Activated effector memory CD4-positive, alpha-beta T cell treated with Interleukin-2 at 50 U/mL for 16 hours (primary cell): Measurements from ENCODE around the gene KCNQ4.

ENCODE experiments used
- DNase-seq: peaks from one replicate; pipeline ENCODE4 v3.0.0-alpha.2; 2020

KCNQ4 gene

GRCh38 chr1:40783001-40783905 is at the start of gene KCNQ4:
Gene KCNQ4 (plus strand): TSS chr1:40783787. CDS start chr1:40784094, 307 bp downstream.
- DNase-seq, result no peak

GRCh38 chr1:40734882-40735628 is 48.5 kb upstream of the KCNQ4 start:
- no peak for DNase-seq

GRCh38 chr1:40736085-40736531 is 47.5 kb upstream of the KCNQ4 start:
- DNase-seq, result no peak

- no peak for DNase-seq
Observed at GRCh38 chr1:40738831-40739230, 44.8 kb upstream of the KCNQ4 start.

- DNase-seq, result no peak
Observed at GRCh38 chr1:40739455-40740008, 44.1 kb upstream of the KCNQ4 start.

- DNase-seq, result no peak
Observed at GRCh38 chr1:40740039-40740996, 43.3 kb upstream of the KCNQ4 start.

- DNase-seq, result no peak
Observed at GRCh38 chr1:40740997-40741736, 42.4 kb upstream of the KCNQ4 start.

GRCh38 chr1:40742363-40743061 is 41.1 kb upstream of the KCNQ4 start:
- DNase-seq, result no peak

- DNase-seq, result no peak
Observed at GRCh38 chr1:40743452-40743851, 40.1 kb upstream of the KCNQ4 start.

GRCh38 chr1:40743860-40744259 is 39.7 kb upstream of the KCNQ4 start:
- no peak for DNase-seq

- DNase-seq, result no peak
Observed at GRCh38 chr1:40745176-40745575, 38.4 kb upstream of the KCNQ4 start.

GRCh38 chr1:40746344-40747090 is 37.1 kb upstream of the KCNQ4 start:
- no peak for DNase-seq

GRCh38 chr1:40748841-40749718 is 34.5 kb upstream of the KCNQ4 start:
- no peak for DNase-seq

GRCh38 chr1:40749817-40750216 is 33.8 kb upstream of the KCNQ4 start:
- DNase-seq, result no peak

GRCh38 chr1:40750451-40750908 is 33.1 kb upstream of the KCNQ4 start:
- no peak for DNase-seq

GRCh38 chr1:40751802-40752201 is 31.8 kb upstream of the KCNQ4 start:
- no peak for DNase-seq

- no peak for DNase-seq
Observed at GRCh38 chr1:40753142-40753882, 30.3 kb upstream of the KCNQ4 start.

- DNase-seq, result no peak
Observed at GRCh38 chr1:40754201-40754600, 29.4 kb upstream of the KCNQ4 start.
